GM23338 (cell line): Measurements from ENCODE around the gene TOM1L2.

Experiments used
- EZH2phosphoT487 ChIP-seq: fragments of 200-600 bp; sonication (generic); IDR thresholded peaks from one replicate; pipeline ENCODE4 v1.8.1; 2018; ENCODE audit warnings: antibody characterized with exemption; ENCODE audit not compliant: unreplicated experiment
- NANOG ChIP-seq: IDR thresholded peaks from 2 replicates; pipeline ENCODE4 v1.6.1; 2016; ENCODE audit warnings: antibody characterized with exemption, borderline replicate concordance
- POLR2AphosphoS5 ChIP-seq: IDR thresholded peaks from 2 replicates; pipeline ENCODE4 v1.6.1; 2016; ENCODE audit warnings: antibody characterized with exemption, low read depth
- TF ChIP-seq, protein P1 (sequence below), 2 experiments: fragments of 200-600 bp in 1 of 2; sonication (generic) in 1 of 2; conservative IDR thresholded peaks; 2 replicates each; pipeline versions ENCODE4 v1.5.1 to v1.6.1; 2016 to 2017; ENCODE audit warnings: antibody characterized with exemption in 2 of 2, low read depth in 2 of 2, mild to moderate bottlenecking in 2 of 2, moderate library complexity in 1 of 2

DNA sequence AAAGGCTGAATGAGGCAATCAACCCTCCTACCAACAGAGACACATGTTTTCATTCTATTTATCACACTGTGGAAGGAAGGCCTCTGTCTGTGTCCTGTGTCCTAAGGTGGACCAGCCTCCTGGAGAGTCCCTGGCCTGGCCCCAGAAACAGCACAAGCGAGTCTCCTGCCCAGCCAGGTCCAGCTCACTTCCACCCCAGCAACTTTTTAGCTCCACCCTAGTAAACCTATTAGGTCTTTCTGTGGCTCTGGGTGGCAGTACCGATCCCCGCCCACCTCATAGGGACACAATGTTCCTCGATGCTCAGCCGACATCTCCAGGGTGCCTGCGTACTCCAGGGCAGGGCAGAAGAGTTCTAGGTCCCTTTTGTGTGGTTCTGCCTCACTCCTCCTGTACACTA is 11.2 kb upstream of the TOM1L2 start:
- TF ChIP-seq, protein P1, sequence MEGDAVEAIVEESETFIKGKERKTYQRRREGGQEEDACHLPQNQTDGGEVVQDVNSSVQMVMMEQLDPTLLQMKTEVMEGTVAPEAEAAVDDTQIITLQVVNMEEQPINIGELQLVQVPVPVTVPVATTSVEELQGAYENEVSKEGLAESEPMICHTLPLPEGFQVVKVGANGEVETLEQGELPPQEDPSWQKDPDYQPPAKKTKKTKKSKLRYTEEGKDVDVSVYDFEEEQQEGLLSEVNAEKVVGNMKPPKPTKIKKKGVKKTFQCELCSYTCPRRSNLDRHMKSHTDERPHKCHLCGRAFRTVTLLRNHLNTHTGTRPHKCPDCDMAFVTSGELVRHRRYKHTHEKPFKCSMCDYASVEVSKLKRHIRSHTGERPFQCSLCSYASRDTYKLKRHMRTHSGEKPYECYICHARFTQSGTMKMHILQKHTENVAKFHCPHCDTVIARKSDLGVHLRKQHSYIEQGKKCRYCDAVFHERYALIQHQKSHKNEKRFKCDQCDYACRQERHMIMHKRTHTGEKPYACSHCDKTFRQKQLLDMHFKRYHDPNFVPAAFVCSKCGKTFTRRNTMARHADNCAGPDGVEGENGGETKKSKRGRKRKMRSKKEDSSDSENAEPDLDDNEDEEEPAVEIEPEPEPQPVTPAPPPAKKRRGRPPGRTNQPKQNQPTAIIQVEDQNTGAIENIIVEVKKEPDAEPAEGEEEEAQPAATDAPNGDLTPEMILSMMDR (conservative IDR thresholded peaks at IDR 0.05; ENCODE audit: low read depth in 2 of 2), result no peak
- TF ChIP-seq EZH2phosphoT487, result no peak
- no peak for TF ChIP-seq POLR2AphosphoS5
- TF ChIP-seq NANOG, result no peak
